GM12892 (cell line): ENCODE measurements around the gene RIPOR2.

ENCODE experiments used
- POLR2AphosphoS5 ChIP-seq: IDR thresholded peaks from 2 replicates; pipeline ENCODE4 v1.6.1; 2011; ENCODE audit warnings: low read depth, low read length, control low read depth
- TAF1 ChIP-seq: IDR thresholded peaks from 2 replicates; pipeline ENCODE4 v1.6.1; 2011; ENCODE audit warnings: low read depth, mild to moderate bottlenecking, control low read depth, low read length, borderline replicate concordance

DNA sequence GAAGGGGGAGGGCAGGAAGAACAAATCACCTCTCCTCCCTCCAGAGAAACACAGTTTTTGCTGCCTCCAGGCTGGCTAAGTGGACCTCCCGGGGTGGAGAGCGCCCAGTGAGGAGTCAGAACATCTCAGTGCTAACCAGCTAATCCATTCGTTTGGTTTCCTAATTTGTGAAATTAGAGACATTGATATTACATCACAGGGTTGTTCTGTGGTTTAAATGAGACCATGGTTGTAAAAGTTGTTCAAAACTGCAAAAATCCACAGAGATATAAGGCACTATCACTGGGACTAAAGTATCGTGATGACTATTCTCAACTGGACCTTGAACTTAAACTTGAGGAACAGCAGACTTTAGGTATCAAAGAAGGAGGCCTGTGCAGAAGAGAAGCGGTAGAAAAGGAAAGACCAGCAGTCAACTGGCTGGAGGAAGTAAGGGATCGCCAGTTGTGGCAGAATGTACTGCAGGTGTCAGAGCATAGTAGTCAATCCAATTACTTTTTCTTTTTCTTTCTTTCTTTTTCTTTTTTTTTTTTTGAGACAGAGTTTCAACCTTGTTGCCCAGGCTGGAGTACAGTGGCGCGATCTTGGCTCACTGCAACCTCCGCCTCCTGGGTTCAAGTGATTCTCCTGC, 33.9 kb downstream of the RIPOR2 start:
- TF ChIP-seq POLR2AphosphoS5, result no peak
- TF ChIP-seq TAF1, result no peak
